ENCODE measurements around the gene CYP19A1.

The CYP19A1 gene

DNA sequence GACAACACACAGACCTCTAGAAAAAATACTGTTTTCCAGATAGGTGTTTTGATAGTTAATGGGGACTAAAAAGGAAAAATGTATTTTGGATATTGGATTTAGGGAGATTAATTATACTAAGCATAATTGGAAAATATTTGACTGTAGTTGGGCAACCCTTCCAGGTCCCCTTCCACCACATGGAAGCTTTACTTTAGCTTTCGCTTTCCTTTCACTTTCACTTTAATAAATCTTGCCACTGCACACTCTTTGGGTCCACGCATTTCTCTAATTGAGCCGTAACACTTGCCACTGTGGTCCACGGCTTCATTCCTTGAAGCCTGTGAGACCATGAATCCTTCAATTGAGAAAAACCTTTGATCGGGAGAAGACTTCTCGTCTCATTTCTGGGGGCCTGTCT, 18.6 kb upstream of the CYP19A1 start:
- DNase-seq = no peak

DNA sequence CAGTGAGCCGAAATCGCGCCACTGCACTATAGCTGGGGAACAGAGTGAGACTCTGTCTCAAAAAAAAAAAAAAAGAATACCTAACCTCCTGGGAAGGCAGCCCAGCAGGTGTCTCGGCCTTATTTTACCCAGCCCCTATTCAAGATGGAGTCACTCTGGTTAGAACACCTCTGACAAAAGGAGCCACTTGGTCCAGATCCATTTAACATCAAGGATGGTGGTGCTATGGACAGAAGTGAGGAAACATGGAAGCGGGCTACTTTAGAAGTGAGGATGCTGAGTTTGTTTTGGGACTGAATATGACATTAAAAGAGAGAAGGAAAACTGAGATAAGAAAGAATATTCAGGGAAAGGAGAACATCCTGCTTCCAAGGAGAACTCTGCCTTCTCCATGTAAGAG, 17.8 kb upstream of the CYP19A1 start:
- no peak for DNase-seq

DNA sequence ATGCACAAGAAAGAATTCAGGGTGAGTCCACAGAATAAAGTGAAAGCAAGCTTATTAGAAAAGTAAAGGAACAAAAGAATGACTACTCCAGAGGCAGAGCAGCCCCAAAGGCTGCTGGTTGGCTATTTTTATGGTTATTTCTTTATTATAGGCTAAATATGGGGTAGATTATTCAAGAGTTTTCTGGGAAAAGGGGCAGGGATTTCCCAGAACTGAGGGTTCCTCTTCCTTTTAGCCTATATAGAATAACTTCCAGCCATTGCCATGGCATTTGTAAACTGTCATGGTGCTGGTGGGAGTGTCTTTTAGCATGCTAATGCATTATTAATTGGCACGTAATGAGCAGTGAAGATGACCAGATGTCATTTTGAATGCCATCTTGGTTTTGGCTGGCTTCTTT, 16.7 kb upstream of the CYP19A1 start:
- DNase-seq = no peak

DNA sequence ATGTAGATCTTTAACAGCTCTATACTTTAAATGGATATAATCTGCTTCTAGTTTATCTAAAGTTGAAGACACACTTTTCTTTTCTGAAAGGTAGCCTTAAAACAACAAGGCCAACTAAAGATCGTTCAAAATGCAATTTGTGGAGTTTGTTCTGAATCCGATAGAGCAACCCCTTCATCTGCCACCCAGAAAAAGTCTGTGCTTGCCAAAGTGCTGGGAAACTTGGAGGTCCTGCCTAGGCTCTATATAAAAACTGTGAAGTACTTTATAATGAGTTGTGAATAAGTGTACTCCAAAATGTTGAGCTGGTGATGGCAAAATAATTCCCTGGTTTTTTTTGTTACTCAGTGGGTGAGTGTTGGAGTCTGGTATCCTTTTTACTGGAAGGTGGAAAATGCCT, 15.6 kb upstream of the CYP19A1 start:
- no peak for DNase-seq

DNA sequence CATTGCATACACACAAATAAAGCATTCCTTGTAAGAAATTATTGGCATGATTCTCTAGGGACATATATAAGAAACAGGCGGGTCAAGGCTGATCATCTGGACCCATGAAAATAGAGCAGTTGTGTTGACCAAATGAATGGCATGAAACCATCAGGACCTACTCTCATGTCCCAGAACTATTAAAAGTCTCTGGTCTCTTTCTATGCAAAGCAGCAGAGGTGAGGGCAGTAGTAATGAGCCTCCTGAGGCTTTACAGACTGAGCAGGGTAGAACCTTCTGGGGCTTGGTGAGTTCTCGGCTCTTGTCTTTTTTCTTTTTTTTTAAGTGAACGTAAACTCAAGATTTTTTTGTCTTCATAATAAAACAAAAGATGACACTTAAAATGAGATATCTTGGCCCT, 12.3 kb upstream of the CYP19A1 start:
- DNase-seq = no peak

DNA sequence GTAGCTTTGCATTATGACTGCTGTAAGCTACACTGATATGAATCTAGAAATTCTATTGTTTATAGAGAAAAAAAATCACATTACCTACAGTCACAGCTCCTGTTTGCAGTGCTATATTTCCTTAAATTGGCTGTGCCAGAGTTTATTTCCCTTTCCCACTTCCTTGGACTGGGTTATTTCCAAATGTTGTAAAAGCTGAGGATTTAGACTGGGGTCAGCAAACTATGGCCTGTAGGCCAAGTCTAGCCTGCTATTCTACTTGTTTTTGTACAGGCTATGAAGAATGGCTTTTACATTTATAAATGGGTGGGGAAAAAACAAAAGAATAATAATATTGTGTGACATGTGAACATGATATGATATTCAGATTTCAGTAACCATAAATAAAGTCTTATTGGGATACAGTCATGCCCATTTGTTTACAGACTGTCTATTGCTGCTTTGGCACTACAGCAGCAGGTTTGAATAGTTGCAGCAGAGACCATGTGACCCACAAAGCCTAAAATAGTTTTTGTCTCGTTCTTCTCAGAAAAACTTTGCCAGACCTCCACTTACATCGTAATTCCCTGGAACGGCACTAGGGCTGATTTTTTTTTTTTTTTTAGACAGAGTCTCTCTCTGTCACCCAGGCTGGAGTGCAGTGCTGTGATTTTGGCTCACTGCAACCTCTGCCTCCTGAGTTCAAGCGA, 10.9 kb upstream of the CYP19A1 start:
- DNase-seq = no peak

DNA sequence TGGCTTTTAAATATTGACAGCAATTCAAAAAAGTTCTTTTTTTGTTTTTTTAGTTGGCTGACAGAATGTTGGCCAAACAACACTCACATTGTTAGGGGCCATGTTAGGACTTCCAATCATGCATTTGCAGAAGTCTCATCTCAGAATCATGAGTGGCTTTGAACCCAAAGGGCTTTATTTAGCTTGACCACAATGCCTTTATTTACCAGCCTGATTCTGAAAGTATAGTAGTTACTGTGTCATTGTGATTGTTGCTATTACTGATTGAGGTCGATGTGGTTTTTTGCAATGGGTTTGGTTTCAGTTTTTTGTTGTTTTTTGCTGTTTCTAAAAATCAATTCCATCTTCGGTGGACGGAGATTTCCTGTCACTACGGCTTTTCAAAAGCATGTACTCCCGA, 10.3 kb upstream of the CYP19A1 start:
- no peak for DNase-seq

DNA sequence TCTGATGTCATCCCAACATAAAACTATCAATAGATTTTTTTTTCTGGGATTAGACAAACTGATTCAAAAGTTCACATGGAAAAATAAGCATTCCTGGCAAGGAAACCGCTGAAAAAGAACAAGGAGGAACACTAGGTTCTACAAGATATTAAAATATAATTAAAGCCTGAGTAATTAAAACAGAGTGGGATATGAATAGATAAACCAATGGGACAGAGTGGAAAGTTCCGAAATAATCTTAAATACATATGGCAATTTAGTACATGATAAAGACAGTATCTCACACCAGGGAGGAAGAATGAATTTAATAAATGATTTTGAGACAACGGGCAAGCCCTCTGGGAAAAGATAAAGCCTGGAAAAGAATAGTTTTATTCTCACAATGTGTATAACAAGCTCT, 7.7 kb upstream of the CYP19A1 start:
- no peak for DNase-seq

DNA sequence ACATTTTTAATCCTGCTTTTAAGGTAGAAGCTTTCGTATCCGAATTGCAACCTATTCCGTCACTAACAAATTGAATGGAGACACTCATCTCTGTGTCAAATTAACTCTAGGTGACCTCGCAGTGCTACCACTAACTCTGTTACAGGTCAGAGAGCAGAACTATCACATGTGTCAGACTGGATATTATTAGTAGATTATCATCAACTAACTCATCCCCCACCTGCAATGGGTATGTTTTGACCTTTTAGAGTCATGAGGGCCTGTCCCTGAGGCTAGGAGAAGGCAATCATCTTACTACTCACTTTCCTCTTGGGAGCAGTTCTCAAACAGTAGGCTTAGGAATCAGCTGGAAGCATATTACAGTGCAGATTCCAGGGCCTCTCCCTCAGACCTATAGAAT, 5.1 kb upstream of the CYP19A1 start:
- no peak for DNase-seq

DNA sequence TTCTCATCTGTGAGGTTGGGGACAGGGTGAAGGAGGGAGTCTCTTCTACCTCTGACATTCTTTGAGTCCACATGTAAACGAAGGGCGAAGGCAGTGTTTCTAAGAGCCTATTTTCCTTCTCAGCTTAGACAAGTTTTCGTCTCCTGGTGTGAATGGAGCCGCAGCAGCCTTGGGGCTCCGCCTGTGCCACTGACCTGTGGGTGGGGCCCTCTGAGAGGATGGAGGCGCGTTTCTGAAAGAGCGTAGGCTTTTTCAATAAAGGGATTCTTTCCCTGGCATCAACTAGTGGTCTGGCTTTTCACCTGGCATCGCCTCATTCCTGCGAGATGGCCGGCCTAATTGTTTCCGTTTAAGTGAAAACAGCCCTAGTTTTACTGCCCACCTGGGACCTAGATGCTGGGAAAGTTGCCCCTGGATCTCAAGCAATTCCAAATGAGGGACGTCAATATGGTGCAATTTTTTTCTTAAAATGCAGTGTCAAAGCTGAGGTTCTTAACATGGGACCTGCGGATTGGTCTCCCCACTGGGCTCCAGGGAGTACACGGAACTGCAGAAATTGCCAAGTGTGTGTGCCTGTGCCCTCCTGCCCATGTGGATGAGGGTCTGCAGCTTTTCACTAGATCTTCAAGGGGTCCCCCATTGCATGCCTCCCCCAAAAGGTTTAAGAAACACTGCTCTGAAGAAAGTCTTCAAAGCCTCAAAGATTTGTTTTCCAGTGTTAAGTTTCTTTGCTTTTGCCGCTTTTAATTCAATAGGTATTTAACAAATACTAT, 4.0 kb upstream of the CYP19A1 start:
- DNase-seq = no peak

DNA sequence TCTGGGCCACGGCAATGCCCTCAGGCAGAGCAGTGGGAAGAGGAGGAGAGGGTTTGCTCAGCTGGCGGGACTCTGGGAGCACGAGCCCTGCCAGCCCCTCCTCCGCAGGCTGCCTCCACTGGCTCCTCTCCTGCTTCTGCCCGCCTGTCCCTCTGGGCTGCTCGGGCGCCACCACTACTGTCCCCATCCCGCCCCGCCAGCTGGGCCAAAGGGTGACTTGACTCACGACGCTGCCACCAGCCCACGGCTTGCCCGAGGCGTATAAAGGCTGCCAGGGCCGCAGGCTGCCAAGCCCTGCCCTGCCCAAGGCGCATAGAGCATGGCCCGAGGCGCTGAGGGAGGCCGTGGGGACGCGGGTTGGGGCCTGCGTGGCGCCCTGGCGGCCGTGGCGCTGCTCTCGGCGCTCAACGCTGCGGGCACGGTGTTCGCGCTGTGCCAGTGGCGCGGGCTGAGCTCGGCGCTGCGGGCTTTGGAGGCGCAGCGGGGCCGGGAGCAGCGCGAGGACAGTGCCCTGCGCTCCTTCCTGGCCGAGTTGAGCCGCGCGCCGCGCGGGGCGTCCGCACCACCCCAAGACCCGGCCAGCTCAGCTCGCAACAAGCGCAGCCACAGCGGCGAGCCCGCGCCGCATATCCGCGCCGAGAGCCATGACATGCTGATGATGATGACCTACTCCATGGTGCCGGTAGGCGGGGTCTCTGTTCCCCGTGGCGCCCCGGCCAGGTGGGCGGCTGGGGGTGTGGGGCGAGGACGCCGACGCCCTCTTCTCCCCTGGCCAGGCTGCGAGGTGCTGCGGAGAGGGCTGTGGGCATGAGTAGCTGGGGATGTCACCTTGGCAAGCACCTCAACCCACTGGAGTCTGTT, 3.2 kb upstream of the CYP19A1 start, which contains the start of gene GLDN:
Gene GLDN (plus strand): TSS at position 290 of the 861 bp plus-strand sequence. CDS start 30 bp downstream, at position 320.
- DNase-seq = no peak

DNA sequence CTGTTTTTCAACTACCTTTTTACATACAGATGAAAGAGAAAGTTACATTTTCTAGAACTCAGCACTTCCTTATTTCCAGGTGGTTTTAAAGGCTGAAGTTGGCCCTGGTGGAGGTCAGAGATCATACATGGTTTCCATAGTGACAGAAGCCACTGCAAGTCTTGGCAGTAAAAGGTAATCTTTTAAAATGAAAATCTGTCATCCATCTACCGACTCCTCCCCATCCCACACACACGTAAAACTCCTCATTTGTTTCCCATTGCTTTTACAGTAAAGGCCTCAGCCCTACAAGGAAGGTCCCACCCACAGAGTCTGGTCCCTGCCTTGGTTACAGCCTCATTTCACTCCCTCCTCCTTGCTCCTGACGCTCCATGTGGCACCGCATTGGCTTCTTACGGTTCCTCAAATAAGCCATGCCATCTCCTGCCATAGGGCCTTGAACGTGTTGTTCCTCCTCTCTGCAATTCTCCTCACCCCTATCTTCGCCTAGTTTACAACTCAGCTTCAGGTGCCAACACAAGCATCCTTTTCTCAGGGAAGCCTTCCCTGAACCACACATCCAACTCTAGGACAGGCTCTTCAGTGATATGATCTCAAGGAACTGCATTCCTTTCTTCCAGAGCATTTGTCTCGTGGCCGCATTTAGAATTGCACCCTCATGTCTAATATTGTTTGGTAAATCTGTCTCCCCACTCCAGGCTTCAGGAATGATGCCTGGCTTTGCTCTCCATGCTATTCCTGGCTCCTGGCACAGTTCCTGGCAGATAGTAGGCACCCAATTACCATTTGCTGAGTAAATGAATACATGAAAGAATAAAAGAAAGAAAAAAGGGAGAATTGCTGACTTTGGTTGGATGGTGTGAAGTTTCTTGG, 2.6 kb downstream of the CYP19A1 start:
- no peak for DNase-seq

DNA sequence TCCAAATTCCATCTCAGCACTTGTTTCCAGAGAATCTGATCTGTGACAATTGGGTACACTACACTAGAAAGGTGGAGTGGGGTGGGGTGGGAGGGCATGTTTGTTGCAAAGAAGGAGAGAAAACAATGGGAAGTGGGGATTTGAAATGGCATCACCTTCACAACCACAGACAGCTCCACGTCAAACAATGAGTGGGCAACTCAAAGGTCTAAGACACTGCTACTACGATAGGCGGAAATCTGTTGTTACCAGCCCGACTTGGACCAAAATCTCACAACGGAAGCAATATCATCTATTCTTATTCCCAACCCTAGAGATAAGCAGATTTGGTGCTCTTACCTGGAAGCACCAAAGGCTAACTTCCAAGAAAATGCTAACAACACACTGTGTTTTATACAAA, 3.3 kb downstream of the CYP19A1 start:
- DNase-seq = no peak

DNA sequence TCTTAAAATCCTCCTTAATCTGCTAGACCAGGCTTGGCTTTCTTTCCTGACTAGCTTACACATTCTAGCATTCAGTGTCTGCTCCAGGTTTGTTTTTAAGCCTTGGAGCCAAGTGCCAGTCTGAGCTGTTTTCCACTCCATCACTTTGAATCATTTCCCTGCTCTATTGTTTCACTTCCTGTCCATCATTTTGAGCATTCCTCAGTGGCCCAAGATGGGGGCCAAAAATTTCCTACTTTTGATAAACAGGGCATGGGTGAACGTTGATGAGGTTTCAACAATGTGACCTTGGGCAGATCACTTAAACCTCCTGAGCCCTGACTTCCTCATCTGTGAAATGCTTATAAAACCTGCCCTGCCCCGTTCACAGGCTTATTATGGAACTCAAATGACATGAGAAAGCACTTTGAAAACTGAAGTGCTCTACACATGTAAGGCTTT, 4.4 kb downstream of the CYP19A1 start:
- DNase-seq = no peak

DNA sequence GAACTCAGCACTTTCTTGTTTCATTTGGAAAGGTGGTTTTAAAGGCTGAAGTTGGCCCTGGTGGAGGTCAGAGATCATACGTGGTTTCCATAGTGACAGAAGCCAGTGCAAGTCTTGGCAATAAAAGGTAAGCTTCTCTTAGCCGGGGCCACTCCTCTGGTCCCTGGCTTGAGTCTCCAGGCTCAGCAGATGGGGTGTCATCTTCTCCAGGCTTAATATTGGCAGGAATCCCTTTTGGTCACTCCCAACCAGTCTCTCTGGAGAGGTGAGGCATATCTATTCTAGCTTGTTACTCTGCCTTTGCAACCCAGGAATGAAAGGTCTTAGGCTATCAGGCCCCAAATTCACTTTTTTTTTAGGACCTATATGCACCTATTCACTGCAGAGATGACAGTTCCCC, 4.8 kb downstream of the CYP19A1 start:
- DNase-seq = no peak

DNA sequence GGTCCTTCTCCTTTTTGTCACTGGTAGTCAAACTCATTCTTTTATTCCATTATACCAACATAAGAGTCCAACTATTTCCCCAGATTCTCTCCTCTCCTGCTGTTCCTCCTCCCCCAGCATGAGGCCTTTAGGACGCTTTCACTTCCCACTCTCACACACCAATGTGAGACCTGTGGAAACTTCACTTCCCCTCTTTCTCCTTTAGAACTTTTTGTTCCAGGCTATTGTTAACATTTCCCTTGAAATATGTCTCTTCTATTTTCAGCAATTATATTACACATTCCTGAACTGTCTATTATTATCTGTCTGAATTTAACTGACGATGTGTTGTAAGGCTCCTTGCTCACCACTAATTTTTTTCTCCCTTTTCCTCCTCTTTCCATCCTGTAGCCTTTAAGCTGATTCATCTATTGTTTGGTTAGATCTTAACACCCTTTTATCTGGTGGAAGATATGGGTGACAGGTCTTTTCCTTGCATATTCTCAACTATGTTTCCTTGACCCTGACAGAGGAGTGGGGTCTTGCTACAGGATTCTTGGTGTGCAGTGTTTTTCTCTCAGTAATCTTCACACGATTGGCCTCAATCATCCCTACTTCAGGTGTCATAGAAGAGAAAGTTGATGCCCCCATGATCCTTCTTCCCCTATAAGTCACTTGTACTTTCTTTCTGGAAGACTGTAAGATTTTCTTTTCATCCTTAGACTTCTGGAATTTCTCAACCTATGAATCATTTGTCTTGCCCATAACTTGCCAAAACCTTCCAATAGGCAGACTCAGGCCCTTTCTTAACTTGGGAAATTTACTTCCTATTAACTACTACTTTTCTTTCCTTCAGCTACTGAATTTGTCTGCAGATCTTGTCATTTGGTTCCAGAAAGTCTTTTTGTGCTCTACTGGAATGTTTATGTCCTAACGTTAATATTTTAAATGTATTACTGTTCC, 5.9 kb downstream of the CYP19A1 start:
- DNase-seq = no peak

DNA sequence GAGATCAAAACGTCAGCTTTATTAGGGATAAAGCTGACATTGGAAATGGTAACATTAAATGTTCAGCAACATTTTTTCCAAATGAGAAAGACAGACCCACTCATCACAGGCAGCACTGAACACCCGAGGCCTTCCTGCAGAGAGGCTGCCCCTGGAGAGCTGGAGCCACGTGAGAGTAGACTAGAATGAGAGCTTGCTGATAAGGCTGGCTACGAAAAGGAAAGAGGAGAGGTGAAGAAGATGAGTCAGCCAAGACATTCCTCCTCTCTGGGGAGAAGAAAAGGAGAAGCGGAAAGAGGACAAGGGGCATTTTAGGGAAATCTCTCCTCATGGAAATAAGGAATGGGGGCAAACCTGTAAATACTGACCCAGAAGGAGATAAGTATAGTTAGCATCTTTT, 7.3 kb downstream of the CYP19A1 start:
- DNase-seq = no peak

DNA sequence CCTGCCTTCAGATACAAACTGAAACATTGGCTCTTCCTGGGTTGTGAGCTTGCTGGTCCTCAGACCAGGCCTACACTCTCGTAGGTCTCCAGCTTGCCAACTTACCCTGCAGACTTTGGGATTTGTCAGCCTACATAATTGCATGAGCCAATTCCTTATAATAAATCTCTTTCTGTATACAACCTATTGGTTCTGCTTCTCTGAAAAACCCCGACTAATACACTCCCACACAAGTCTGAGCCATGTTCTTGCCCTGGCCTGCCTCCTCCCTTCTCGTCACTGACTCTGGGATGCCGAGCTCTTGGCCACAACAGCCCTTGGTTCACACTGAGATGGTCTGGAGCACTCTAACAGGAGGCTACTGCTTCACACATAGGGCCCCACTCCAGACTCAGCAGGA, 9.5 kb downstream of the CYP19A1 start:
- DNase-seq = no peak

DNA sequence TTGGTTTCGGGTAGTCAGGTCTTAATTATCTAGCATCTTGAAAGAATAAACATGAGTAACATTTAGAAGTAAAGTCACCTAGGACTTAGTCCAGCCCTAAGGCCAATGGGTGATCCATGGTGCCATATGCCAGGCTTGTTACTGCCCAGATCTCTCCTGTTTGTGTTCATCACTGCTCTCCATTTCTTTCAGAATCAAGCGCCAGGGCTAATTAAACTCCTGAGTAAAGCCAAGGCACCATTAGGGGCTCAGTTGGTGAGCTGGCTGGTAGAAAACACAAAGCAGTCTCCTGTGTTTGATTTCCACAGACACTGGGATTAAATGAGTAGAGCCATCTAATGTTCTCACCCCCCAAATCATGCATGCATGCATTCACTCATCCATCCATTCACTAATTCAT, 11.3 kb downstream of the CYP19A1 start:
- DNase-seq = no peak

DNA sequence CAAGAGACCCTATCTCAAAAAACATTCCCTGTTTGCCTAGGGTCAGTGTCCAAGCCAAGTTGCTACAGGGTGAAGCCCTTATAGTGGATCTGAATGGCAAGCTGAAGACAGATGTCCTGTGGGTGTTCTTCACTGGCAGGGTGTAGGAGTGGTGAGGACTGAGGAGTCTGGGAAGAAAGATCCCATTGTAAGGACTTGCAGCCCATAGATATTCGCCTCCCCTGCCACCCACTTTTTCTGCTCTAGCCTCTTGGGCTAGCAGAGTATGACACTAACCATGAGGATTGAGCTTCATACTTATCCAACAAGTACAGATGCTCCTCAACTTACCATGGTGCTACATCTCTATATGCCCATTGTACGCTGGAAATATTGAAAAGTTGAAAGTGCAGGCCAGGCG, 13.2 kb downstream of the CYP19A1 start:
- no peak for DNase-seq

DNA sequence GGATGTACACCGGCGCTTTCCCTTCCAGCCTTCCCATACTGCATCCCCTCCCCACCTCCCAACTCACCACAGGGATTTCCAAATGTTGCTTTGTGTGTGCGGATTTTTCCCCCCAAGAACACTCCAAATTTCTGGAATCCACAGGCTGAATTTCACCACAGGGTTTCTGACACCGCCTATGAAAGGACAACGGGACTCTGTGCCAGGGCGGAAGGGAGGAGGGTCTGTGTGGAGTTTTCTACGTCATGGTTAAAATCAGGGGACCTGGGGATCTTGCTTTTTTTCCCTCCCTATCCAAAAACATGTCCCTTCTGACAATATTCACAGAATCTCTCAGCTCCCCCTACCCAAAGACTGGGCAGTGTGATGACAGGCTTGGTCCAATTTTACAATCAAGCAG, 14.6 kb downstream of the CYP19A1 start:
- no peak for DNase-seq
